Thoracic aorta (tissue), 2 donors: Measurements from ENCODE around the gene SEC11A. TPM values are rescaled to one million over a fixed set of nuclear protein-coding genes. Genes with fewer than 3 reads are reported as not detected.
"Not testable (repeated sequence)": the region's sequence is repeated elsewhere in the genome, so short reads cannot be mapped to it uniquely, and the experiment has no call there.

ENCODE experiments used
- ATAC-seq: fragments of 150-250 bp; one replicate; pipeline ENCODE4 v1.8.0; 2017; ENCODE audit warnings: low read depth; ENCODE audit not compliant: insufficient number of reproducible peaks, low FRiP score
- DNase-seq: peaks from one replicate; pipeline ENCODE4 v3.0.0-alpha.2; 2020; ENCODE audit warnings: low spot score
- H3K27ac ChIP-seq, 2 donors: fragments of 200-600 bp; sonication (generic); 1 replicate in 1 of 2; 2 replicates in 1 of 2; pipeline ENCODE4 v1.5.1; 2016; ENCODE audit warnings: mild to moderate bottlenecking in 2 of 2, moderate library complexity in 2 of 2
- H3K27me3 ChIP-seq: fragments of 200-600 bp; sonication (generic); replicated peaks from 2 replicates; pipeline ENCODE4 v1.6.0; 2016; ENCODE audit warnings: mild to moderate bottlenecking; ENCODE audit not compliant: insufficient read depth
- H3K36me3 ChIP-seq: fragments of 200-600 bp; sonication (generic); one replicate; pipeline ENCODE4 v1.5.1; 2016
- H3K4me1 ChIP-seq, 2 donors: fragments of 200-600 bp; sonication (generic); 1 replicate in 1 of 2; 2 replicates in 1 of 2; pipeline versions ENCODE4 v1.5.1 to v1.6.0; 2016; ENCODE audit warnings: low read depth in 2 of 2, mild to moderate bottlenecking in 1 of 2; ENCODE audit not compliant: control insufficient read depth in 1 of 2
- H3K4me3 ChIP-seq: fragments of 200-600 bp; sonication (generic); 2 replicates; pipeline ENCODE4 v1.5.1; 2016; ENCODE audit warnings: mild to moderate bottlenecking
- H3K9me3 ChIP-seq: fragments of 200-600 bp; sonication (generic); 2 replicates; pipeline ENCODE4 v1.5.1; 2016
- CTCF ChIP-seq: fragments of 200-600 bp; sonication (generic); IDR thresholded peaks from one replicate; pipeline ENCODE4 v1.5.1; 2019; ENCODE audit warnings: antibody characterized with exemption
- total RNA-seq, 2 donors: library from RNA; depleted of rRNA; stranded (reverse); fragments of >200 nt; gene quantifications; one replicate each; pipeline versions ENCODE4 v1.1.0 to v1.2.3, GENCODE V29; 2016

SEC11A gene
- total RNA-seq, 2 donors from 2014 or later, result 97.1 to 122 TPM

- H3K4me1 ChIP-seq, result peaks cover 0 to 3% of the 10 kb centered on the region in 2 donors
- no peaks in the 10 kb centered on the region for H3K9me3 ChIP-seq
- no peak for TF ChIP-seq CTCF
- no peak overlapping the region for H3K4me3 ChIP-seq
- no peaks in the 10 kb centered on the region for H3K36me3 ChIP-seq
- no peak overlapping the region for H3K27ac ChIP-seq
- no peak for ATAC-seq
- DNase-seq, result no peak
- no peaks in the 10 kb centered on the region for H3K27me3 ChIP-seq
Measured at GRCh38 chr15:84736375-84736774, 20.4 kb upstream of the SEC11A start.

GRCh38 chr15:84735480-84736061, 19.6 kb upstream of the SEC11A start:
- Histone ChIP-seq H3K4me3 (peak overlapping the region; percentile 48), H3K27ac (peak overlapping the region in 1 of 2 donors; percentile 21)
- H3K9me3 ChIP-seq, ATAC-seq, DNase-seq, H3K27me3 ChIP-seq, H3K4me1 ChIP-seq, H3K36me3 ChIP-seq: not testable (repeated sequence)

GRCh38 chr15:84734794-84735479, 19.0 kb upstream of the SEC11A start:
- no peak for TF ChIP-seq CTCF
- H3K9me3 ChIP-seq, result no peaks in the 10 kb centered on the region
- H3K36me3 ChIP-seq, result no peaks in the 10 kb centered on the region
- no peak for ATAC-seq
- no peak for DNase-seq
- peak overlapping the region in 1 of 2 donors; percentile 21 for H3K27ac ChIP-seq
- no peaks in the 10 kb centered on the region for H3K4me1 ChIP-seq
- H3K27me3 ChIP-seq, result no peaks in the 10 kb centered on the region
- peak overlapping the region; percentile 48 for H3K4me3 ChIP-seq

GRCh38 chr15:84731774-84732173, 15.8 kb upstream of the SEC11A start:
- no peaks in the 10 kb centered on the region for H3K9me3 ChIP-seq
- DNase-seq, result no peak
- no peak overlapping the region for H3K27ac ChIP-seq
- no peaks in the 10 kb centered on the region for H3K4me1 ChIP-seq
- no peak for TF ChIP-seq CTCF
- no peaks in the 10 kb centered on the region for H3K36me3 ChIP-seq
- no peak for ATAC-seq
- H3K4me3 ChIP-seq, result no peak overlapping the region
- H3K27me3 ChIP-seq, result no peaks in the 10 kb centered on the region

- H3K4me3 ChIP-seq, result no peak overlapping the region
- TF ChIP-seq CTCF, result no peak
- no peak for ATAC-seq
Measured at GRCh38 chr15:84727429-84727828, 11.5 kb upstream of the SEC11A start.

More at GRCh38 chr15:84727429-84727828, 11.5 kb upstream of the SEC11A start:
- Histone ChIP-seq H3K27ac (no peak overlapping the region), H3K27me3 (no peaks in the 10 kb centered on the region), H3K36me3 (no peaks in the 10 kb centered on the region), H3K4me1 (peaks cover 0 to 5% of the 10 kb centered on the region in 2 donors), H3K9me3 (no peaks in the 10 kb centered on the region)
- no peak for DNase-seq
